ENCODE measurements around the gene OVCH1. TPM values are rescaled to one million over a fixed set of nuclear protein-coding genes. Genes with fewer than 3 reads are reported as not detected.
"Not testable (repeated sequence)": the region's sequence is repeated elsewhere in the genome, so short reads cannot be mapped to it uniquely, and the experiment has no call there.

Gene OVCH1
- total RNA-seq, 1 donor from 2014 or later, result not detected

GRCh38 chr12:29437575-29437974 is 59.9 kb downstream of the OVCH1 start:
- no peak overlapping the region for H3K4me3 Mint-ChIP-seq (ENCODE audit: unreplicated experiment)
- no peak for DNase-seq
- no peaks in the 10 kb centered on the region for H3K9me3 Mint-ChIP-seq (ENCODE audit: unreplicated experiment)
- no peaks in the 10 kb centered on the region for H3K36me3 Mint-ChIP-seq (ENCODE audit: unreplicated experiment)
- no peaks in the 10 kb centered on the region for H3K4me1 Mint-ChIP-seq (ENCODE audit: low read depth, unreplicated experiment)
- no peaks in the 10 kb centered on the region for H3K27me3 Mint-ChIP-seq (ENCODE audit: unreplicated experiment)
- TF ChIP-seq CTCF (IDR thresholded peaks at IDR 0.05; ENCODE audit: partially characterized antibody, unreplicated experiment), result no peak
- H3K27ac Mint-ChIP-seq (ENCODE audit: unreplicated experiment), result no peak overlapping the region

GRCh38 chr12:29436815-29437214 is 60.7 kb downstream of the OVCH1 start:
- DNase-seq; H3K4me3 Mint-ChIP-seq (ENCODE audit: unreplicated experiment); H3K27me3 Mint-ChIP-seq (ENCODE audit: unreplicated experiment); H3K27ac Mint-ChIP-seq (ENCODE audit: unreplicated experiment); H3K4me1 Mint-ChIP-seq (ENCODE audit: low read depth, unreplicated experiment); H3K36me3 Mint-ChIP-seq (ENCODE audit: unreplicated experiment); H3K9me3 Mint-ChIP-seq (ENCODE audit: unreplicated experiment): not testable (repeated sequence)

GRCh38 chr12:29431513-29431912 is 66.0 kb downstream of the OVCH1 start:
- Mint-ChIP-seq H3K9me3 (ENCODE audit: unreplicated experiment) (no peaks in the 10 kb centered on the region), H3K4me3 (ENCODE audit: unreplicated experiment) (no peak overlapping the region), H3K27me3 (ENCODE audit: unreplicated experiment) (no peaks in the 10 kb centered on the region), H3K36me3 (ENCODE audit: unreplicated experiment) (no peaks in the 10 kb centered on the region), H3K27ac (ENCODE audit: unreplicated experiment) (no peak overlapping the region), H3K4me1 (ENCODE audit: low read depth, unreplicated experiment) (no peaks in the 10 kb centered on the region)
- DNase-seq, result no peak
- TF ChIP-seq CTCF (IDR thresholded peaks at IDR 0.05; ENCODE audit: partially characterized antibody, unreplicated experiment), result no peak

- TF ChIP-seq CTCF (IDR thresholded peaks at IDR 0.05; ENCODE audit: partially characterized antibody, unreplicated experiment), result no peak
- Mint-ChIP-seq H3K27me3 (ENCODE audit: unreplicated experiment) (no peaks in the 10 kb centered on the region), H3K4me1 (ENCODE audit: low read depth, unreplicated experiment) (no peaks in the 10 kb centered on the region), H3K36me3 (ENCODE audit: unreplicated experiment) (no peaks in the 10 kb centered on the region), H3K9me3 (ENCODE audit: unreplicated experiment) (no peaks in the 10 kb centered on the region), H3K27ac (ENCODE audit: unreplicated experiment) (no peak overlapping the region), H3K4me3 (ENCODE audit: unreplicated experiment) (no peak overlapping the region)
- no peak for DNase-seq
Observed at GRCh38 chr12:29430716-29431044, 66.8 kb downstream of the OVCH1 start.

- TF ChIP-seq CTCF (IDR thresholded peaks at IDR 0.05; ENCODE audit: partially characterized antibody, unreplicated experiment), result no peak
- Mint-ChIP-seq H3K27me3 (ENCODE audit: unreplicated experiment) (no peaks in the 10 kb centered on the region), H3K4me3 (ENCODE audit: unreplicated experiment) (no peak overlapping the region), H3K36me3 (ENCODE audit: unreplicated experiment) (no peaks in the 10 kb centered on the region), H3K9me3 (ENCODE audit: unreplicated experiment) (no peaks in the 10 kb centered on the region), H3K4me1 (ENCODE audit: low read depth, unreplicated experiment) (no peaks in the 10 kb centered on the region), H3K27ac (ENCODE audit: unreplicated experiment) (no peak overlapping the region)
- no peak for DNase-seq
Observed at GRCh38 chr12:29429999-29430715, 67.3 kb downstream of the OVCH1 start.

Data from glutamatergic neuron (in vitro differentiated cells).